ENCODE results near the gene STMP1.

DNA sequence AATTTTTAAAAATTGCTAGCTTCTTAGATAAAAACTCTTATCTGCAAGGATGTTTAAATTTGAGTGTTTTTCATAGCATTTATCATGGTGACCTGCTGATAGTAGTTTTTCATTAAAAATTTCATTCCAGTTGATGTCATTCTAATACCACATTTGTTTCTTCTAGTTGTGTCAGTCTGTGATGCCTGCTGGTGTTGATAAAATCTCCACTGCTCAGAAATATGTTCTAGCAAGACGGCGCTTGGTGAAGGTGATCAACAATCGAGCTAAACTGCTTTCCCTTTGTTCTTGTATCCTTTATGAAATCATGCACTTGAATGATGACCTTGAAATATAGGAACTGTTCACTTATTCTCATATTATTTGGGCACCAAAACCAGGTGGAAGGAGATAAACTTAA, 17.6 kb upstream of the STMP1 start:
- TF ChIP-seq, protein P1, sequence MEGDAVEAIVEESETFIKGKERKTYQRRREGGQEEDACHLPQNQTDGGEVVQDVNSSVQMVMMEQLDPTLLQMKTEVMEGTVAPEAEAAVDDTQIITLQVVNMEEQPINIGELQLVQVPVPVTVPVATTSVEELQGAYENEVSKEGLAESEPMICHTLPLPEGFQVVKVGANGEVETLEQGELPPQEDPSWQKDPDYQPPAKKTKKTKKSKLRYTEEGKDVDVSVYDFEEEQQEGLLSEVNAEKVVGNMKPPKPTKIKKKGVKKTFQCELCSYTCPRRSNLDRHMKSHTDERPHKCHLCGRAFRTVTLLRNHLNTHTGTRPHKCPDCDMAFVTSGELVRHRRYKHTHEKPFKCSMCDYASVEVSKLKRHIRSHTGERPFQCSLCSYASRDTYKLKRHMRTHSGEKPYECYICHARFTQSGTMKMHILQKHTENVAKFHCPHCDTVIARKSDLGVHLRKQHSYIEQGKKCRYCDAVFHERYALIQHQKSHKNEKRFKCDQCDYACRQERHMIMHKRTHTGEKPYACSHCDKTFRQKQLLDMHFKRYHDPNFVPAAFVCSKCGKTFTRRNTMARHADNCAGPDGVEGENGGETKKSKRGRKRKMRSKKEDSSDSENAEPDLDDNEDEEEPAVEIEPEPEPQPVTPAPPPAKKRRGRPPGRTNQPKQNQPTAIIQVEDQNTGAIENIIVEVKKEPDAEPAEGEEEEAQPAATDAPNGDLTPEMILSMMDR (IDR thresholded peaks at IDR 0.05; ENCODE audit: borderline replicate concordance, extremely low read depth, low read length, poor library complexity, severe bottlenecking), result no peak
- TF ChIP-seq EZH2 (IDR thresholded peaks at IDR 0.05; ENCODE audit: borderline replicate concordance, low read depth, low read length, severe bottlenecking), result no peak

Data from DND-41 (cell line).